IMR-90 (cell line): ENCODE results near the gene PCSK6. TPM values are rescaled to one million over a fixed set of nuclear protein-coding genes. Genes with fewer than 3 reads are reported as not detected.

Source experiments
- ATAC-seq: fragments of 200-7000 bp; cut with Tn5 transposase; 2 replicates; pipeline ENCODE4 v1.9.1; 2020; ENCODE audit warnings: low read depth, mild to moderate bottlenecking, moderate library complexity
- BruUV-seq: library from RNA; stranded (reverse); fragments of 400-500 nt; replicated peaks from 2 replicates; lab custom pipeline; 2021; lab: Mats Ljungman, UMichigan
- CTCF ChIA-PET: fragments of 300-600 bp; formaldehyde crosslinking; extraction: SDS; loops from one replicate; lab custom pipeline; 2021; ENCODE audit warnings: antibody characterized with exemption; lab: Yijun Ruan, JAX
- POLR2A ChIA-PET: fragments of 300-600 bp; sonication (Branson Sonifier 250); formaldehyde crosslinking; loops from one replicate; lab custom pipeline; 2022; ENCODE audit warnings: antibody characterized with exemption; ENCODE audit not compliant: unreplicated experiment; lab: Charles Lee
- DNase-seq: peaks from one replicate; pipeline ENCODE4 v3.0.0; 2013
- H2AFZ ChIP-seq: replicated peaks from 2 replicates; pipeline ENCODE3; 2013; ENCODE audit warnings: low read length, mild to moderate bottlenecking; ENCODE audit not compliant: poor library complexity
- H2AK5ac ChIP-seq: 2 replicates; pipeline ENCODE4 v1.6.1; 2013; ENCODE audit warnings: low read depth, low read length, inconsistent platforms
- H2AK9ac ChIP-seq: replicated peaks from 2 replicates; pipeline ENCODE3; 2013; ENCODE audit warnings: mild to moderate bottlenecking, low read depth, low read length, moderate library complexity; ENCODE audit not compliant: poor library complexity
- H2BK120ac ChIP-seq: 2 replicates; pipeline ENCODE4 v1.6.1; 2013; ENCODE audit warnings: low read depth, low read length, inconsistent platforms
- H2BK15ac ChIP-seq: 3 replicates; pipeline ENCODE4 v1.6.1; 2013; ENCODE audit warnings: low read depth, low read length, inconsistent platforms
- H2BK20ac ChIP-seq: 2 replicates; pipeline ENCODE4 v1.6.1; 2013; ENCODE audit warnings: low read depth, mild to moderate bottlenecking, inconsistent platforms, low read length, moderate library complexity
- H2BK5ac ChIP-seq: 2 replicates; pipeline ENCODE4 v1.6.1; 2013; ENCODE audit warnings: mild to moderate bottlenecking, low read depth, low read length, inconsistent platforms; ENCODE audit not compliant: poor library complexity, severe bottlenecking
- H3K14ac ChIP-seq: replicated peaks from 2 replicates; pipeline ENCODE4 v1.6.1; 2013; ENCODE audit warnings: low read depth, low read length, inconsistent platforms
- H3K18ac ChIP-seq: 2 replicates; pipeline ENCODE4 v1.6.1; 2013; ENCODE audit warnings: low read depth, low read length, control low read depth
- H3K23ac ChIP-seq: 2 replicates; pipeline ENCODE4 v1.6.1; 2013; ENCODE audit warnings: low read depth, low read length, inconsistent platforms
- H3K27ac ChIP-seq: 2 replicates; pipeline ENCODE4 v1.5.1; 2013; ENCODE audit warnings: mild to moderate bottlenecking, control low read depth, low read length; ENCODE audit not compliant: insufficient read depth
- H3K27me3 ChIP-seq: 2 replicates; pipeline ENCODE4 v1.6.1; 2013; ENCODE audit warnings: low read length; ENCODE audit not compliant: control insufficient read depth, insufficient read depth
- H3K36me3 ChIP-seq: 2 replicates; pipeline ENCODE4 v1.6.1; 2013; ENCODE audit warnings: low read length, mixed read lengths; ENCODE audit not compliant: control insufficient read depth, insufficient read depth
- H3K4ac ChIP-seq: 2 replicates; pipeline ENCODE4 v1.6.1; 2013; ENCODE audit warnings: low read depth, low read length, inconsistent platforms
- H3K4me1 ChIP-seq: 2 replicates; pipeline ENCODE4 v1.6.1; 2013; ENCODE audit warnings: low read length, mixed read lengths; ENCODE audit not compliant: control insufficient read depth, insufficient read depth
- H3K4me2 ChIP-seq: 2 replicates; pipeline ENCODE4 v1.6.1; 2013; ENCODE audit warnings: low read depth, mild to moderate bottlenecking, control low read depth, low read length, moderate library complexity
- H3K4me3 ChIP-seq: 2 replicates; pipeline ENCODE4 v1.5.1; 2013; ENCODE audit warnings: low read depth, mild to moderate bottlenecking, control low read depth, low read length, moderate library complexity; ENCODE audit not compliant: insufficient read depth
- H3K56ac ChIP-seq: 2 replicates; pipeline ENCODE4 v1.6.1; 2013; ENCODE audit warnings: low read length, inconsistent platforms; ENCODE audit not compliant: insufficient read depth; ENCODE audit errors: extremely low read depth
- H3K79me1 ChIP-seq, 2 experiments: 2 replicates each; pipeline ENCODE4 v1.6.1; 2013; ENCODE audit warnings: low read length in 2 of 2, inconsistent platforms in 1 of 2, low read depth in 1 of 2
- H3K9ac ChIP-seq: 2 replicates; pipeline ENCODE4 v1.6.1; 2013; ENCODE audit warnings: low read depth, low read length, control low read depth
- H3K9me1 ChIP-seq: 2 replicates; pipeline ENCODE4 v1.6.1; 2013; ENCODE audit warnings: low read length, inconsistent platforms; ENCODE audit not compliant: insufficient read depth
- H3K9me3 ChIP-seq: 2 replicates; pipeline ENCODE4 v1.6.1; 2013; ENCODE audit warnings: low read length; ENCODE audit not compliant: control insufficient read depth, insufficient read depth
- H4K20me1 ChIP-seq: 2 replicates; pipeline ENCODE4 v1.6.1; 2013; ENCODE audit warnings: low read length, inconsistent platforms; ENCODE audit not compliant: insufficient read depth
- H4K5ac ChIP-seq: 2 replicates; pipeline ENCODE4 v1.6.1; 2013; ENCODE audit warnings: mild to moderate bottlenecking, low read depth, low read length, control low read depth
- H4K8ac ChIP-seq, 2 experiments: 2 replicates each; pipeline ENCODE4 v1.6.1; 2013; ENCODE audit warnings: low read depth in 2 of 2, low read length in 2 of 2, control low read depth in 1 of 2, inconsistent platforms in 1 of 2
- H4K91ac ChIP-seq: 2 replicates; pipeline ENCODE4 v1.6.1; 2013; ENCODE audit warnings: low read depth, low read length, inconsistent platforms; ENCODE audit not compliant: insufficient read depth
- CHD1 ChIP-seq: IDR thresholded peaks from 2 replicates; pipeline ENCODE4 v1.6.1; 2012; ENCODE audit warnings: low read depth, low read length, improper control_type of control experiment
- CTCF ChIP-seq: conservative IDR thresholded peaks from 2 replicates; pipeline ENCODE4 v1.5.1; 2012; ENCODE audit warnings: mild to moderate bottlenecking, low read depth, low read length, improper control_type of control experiment
- MAFK ChIP-seq: IDR thresholded peaks from 2 replicates; pipeline ENCODE4 v1.6.1; 2012; ENCODE audit warnings: low read depth, low read length, improper control_type of control experiment
- MAZ ChIP-seq: IDR thresholded peaks from 2 replicates; pipeline ENCODE4 v1.6.1; 2012; ENCODE audit warnings: low read depth, mild to moderate bottlenecking, low read length, improper control_type of control experiment, moderate library complexity, borderline replicate concordance
- MXI1 ChIP-seq: IDR thresholded peaks from 2 replicates; pipeline ENCODE4 v1.6.1; 2012; ENCODE audit warnings: low read depth, mild to moderate bottlenecking, low read length, moderate library complexity, borderline replicate concordance
- WGBS, 2 experiments: methylation state at CpG; one replicate each; pipeline versions ENCODE4 v1.1.5 to v1.1.7; 2013; ENCODE audit warnings: missing lambda C conversion rate in 2 of 2; ENCODE audit not compliant: insufficient read length in 1 of 2; ENCODE audit errors: extremely low coverage in 2 of 2; 5-methylcytosine and 5-hydroxymethylcytosine counted together
- dilution Hi-C: fragments of 300-500 bp; cut with HindIII; formaldehyde crosslinking; loops from one replicate; pipeline ENCODE4 v1.14.3; 2018; ENCODE audit warnings: low sequenced_read_pairs; ENCODE audit not compliant: unreplicated experiment
- in situ Hi-C: fragments of 300-500 bp; cut with MboI; formaldehyde crosslinking; loops from 3 replicates; pipeline ENCODE4 v1.14.3; 2019; ENCODE audit warnings: low sequenced_read_pairs, inconsistent platforms, mixed read lengths
- intact Hi-C: fragments of 100-400 bp; cut with micrococcal nuclease; formaldehyde crosslinking; loops from 2 replicates; pipeline ENCODE4 v1.10.0; 2022
- polyA plus RNA-seq, 3 experiments: library from polyadenylated mRNA; depleted of rRNA; stranded (reverse); fragments of >200 nt; gene quantifications; 2 replicates each; pipeline ENCODE4 v1.2.3, GENCODE V29; 2012; ENCODE audit warnings: low replicate concordance in 1 of 3
- total RNA-seq: library from RNA; depleted of rRNA; stranded (reverse); fragments of >200 nt; gene quantifications from 2 replicates; pipeline ENCODE4 v1.2.3, GENCODE V29; 2012

Gene PCSK6
- total and polyA plus RNA-seq, 2 of the 4 experiments (the other 2 are of a cell fraction): not detected

GRCh38 chr15:101526021-101526420, 36.5 kb upstream of the PCSK6 start:
- Histone ChIP-seq H2AFZ (peak overlapping the region; percentile 3), H3K9ac (no peak overlapping the region), H3K18ac (no peak overlapping the region), H2BK20ac (no peak overlapping the region), H3K4me3 (no peak overlapping the region), H2BK5ac (no peak overlapping the region), H4K20me1 (no peaks in the 10 kb centered on the region), H3K23ac (no peak overlapping the region), H4K5ac (no peak overlapping the region), H3K79me1 (no peaks in the 10 kb centered on the region), H3K4me2 (no peak overlapping the region), H3K9me1 (no peaks in the 10 kb centered on the region), H3K9me3 (no peaks in the 10 kb centered on the region), H3K56ac (no peak overlapping the region), H4K91ac (no peak overlapping the region), H2BK15ac (no peak overlapping the region), H3K27ac (no peak overlapping the region), H2AK5ac (no peak overlapping the region), H3K36me3 (no peaks in the 10 kb centered on the region), H2AK9ac (no peak overlapping the region), H3K27me3 (peaks cover 17% of the 10 kb centered on the region), H2BK120ac (no peak overlapping the region), H3K4ac (no peak overlapping the region), H3K4me1 (no peaks in the 10 kb centered on the region), H3K14ac (no peak overlapping the region), H4K8ac (no peak overlapping the region)
- CTCF ChIA-PET: no interaction called here
- no TSS peak for BruUV-seq
- 50% methylated on average over 2 of the region's 8 CpGs; no CpG with 5 or more reads in 1 of the 2 experiments for WGBS, 2 experiments
- intact Hi-C loops (no loop called here), in situ Hi-C loops (no loop called here), dilution Hi-C loops (no loop called here)
- DNase-seq (no peak), ATAC-seq (no peak)
- TF ChIP-seq CHD1 (no peak), MXI1 (no peak), MAZ (no peak), CTCF (no peak), MAFK (no peak)
- POLR2A ChIA-PET: no interaction called here
